ENCODE results near the gene MARCHF2.

MARCHF2 gene

DNA sequence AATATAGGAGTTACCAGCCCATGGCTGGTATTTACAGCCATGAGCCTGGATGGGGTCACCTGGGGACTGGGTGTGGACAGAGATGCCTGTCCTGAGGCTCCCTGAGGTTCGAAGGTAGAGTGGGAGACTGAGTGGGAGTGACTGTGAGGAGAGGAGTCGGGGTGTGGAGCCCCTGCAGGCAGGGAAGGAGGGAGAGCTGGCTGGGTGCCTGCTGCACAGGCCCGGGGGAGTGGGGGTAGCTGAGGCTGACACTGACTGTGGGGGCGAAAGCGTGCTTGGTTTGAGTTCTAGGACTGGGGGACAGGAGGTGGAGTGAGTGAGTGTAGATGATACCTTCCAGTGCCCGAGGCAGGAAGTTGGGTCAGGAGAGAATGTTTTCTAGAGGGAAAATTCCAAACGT lies 15.8 kb upstream of the MARCHF2 start:
- no peak for DNase-seq (ENCODE audit: low read depth)
- H3K4me3 ChIP-seq (ENCODE audit: low read depth, low read length): no peak overlapping the region
- TF ChIP-seq, protein P1, sequence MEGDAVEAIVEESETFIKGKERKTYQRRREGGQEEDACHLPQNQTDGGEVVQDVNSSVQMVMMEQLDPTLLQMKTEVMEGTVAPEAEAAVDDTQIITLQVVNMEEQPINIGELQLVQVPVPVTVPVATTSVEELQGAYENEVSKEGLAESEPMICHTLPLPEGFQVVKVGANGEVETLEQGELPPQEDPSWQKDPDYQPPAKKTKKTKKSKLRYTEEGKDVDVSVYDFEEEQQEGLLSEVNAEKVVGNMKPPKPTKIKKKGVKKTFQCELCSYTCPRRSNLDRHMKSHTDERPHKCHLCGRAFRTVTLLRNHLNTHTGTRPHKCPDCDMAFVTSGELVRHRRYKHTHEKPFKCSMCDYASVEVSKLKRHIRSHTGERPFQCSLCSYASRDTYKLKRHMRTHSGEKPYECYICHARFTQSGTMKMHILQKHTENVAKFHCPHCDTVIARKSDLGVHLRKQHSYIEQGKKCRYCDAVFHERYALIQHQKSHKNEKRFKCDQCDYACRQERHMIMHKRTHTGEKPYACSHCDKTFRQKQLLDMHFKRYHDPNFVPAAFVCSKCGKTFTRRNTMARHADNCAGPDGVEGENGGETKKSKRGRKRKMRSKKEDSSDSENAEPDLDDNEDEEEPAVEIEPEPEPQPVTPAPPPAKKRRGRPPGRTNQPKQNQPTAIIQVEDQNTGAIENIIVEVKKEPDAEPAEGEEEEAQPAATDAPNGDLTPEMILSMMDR (IDR thresholded peaks at IDR 0.05; ENCODE audit: low read depth, low read length, missing control alignments): no peak

DNA sequence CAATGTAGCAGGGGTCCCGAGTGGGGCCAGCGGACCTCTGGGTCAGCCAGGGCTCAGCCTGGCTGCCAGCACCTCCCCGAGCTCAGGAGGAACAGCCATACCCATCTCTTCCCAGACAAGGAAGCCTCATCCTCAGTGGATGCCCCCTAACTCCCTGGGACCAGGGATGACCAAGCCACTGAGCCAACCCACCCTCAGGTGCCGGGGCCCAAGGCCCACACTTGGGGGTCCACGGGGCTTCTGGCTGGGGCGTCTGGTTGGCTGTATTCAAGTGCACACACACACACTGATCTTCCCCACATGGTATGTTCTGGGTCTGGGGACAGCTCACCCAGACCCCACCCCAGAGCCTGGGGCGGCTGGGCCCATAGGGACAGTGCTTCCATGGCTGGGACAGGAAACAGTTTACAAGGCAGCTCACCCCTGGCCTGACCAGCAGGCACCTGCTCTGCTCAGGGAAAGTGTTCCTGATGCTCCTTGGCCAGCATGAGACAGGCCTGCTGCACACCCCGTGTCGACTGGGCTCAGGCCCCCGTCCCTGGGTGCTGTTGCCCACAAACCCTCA lies 15.3 kb upstream of the MARCHF2 start:
- TF ChIP-seq, protein P1 (IDR thresholded peaks at IDR 0.05; ENCODE audit: low read depth, low read length, missing control alignments): no peak
- no peak overlapping the region for H3K4me3 ChIP-seq (ENCODE audit: low read depth, low read length)
- DNase-seq (ENCODE audit: low read depth): no peak

DNA sequence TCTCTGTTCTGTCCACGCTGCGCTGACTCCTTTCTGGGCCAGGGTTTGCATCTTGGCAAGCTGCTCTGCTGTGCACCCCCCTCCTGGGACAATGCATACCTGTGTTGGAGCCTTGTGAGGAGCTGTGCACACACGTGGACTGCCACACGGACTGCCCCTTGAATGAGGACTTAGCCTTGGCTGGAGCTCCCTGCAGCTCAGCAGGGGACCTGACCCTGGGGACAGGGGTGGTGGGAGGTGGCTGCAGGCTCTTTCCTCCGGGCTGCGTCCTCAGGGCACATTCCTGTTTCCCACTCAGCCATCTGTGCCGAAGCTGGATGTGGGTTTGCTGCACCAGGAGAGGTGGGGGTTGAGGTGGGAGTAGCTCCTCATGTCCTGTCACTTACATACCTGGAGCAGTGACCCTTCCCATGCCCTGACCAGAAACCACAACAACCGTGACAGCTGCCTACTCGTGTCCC lies 14.8 kb upstream of the MARCHF2 start:
- no peak for DNase-seq (ENCODE audit: low read depth)
- TF ChIP-seq, protein P1 (IDR thresholded peaks at IDR 0.05; ENCODE audit: low read depth, low read length, missing control alignments): no peak
- H3K4me3 ChIP-seq (ENCODE audit: low read depth, low read length): no peak overlapping the region

DNA sequence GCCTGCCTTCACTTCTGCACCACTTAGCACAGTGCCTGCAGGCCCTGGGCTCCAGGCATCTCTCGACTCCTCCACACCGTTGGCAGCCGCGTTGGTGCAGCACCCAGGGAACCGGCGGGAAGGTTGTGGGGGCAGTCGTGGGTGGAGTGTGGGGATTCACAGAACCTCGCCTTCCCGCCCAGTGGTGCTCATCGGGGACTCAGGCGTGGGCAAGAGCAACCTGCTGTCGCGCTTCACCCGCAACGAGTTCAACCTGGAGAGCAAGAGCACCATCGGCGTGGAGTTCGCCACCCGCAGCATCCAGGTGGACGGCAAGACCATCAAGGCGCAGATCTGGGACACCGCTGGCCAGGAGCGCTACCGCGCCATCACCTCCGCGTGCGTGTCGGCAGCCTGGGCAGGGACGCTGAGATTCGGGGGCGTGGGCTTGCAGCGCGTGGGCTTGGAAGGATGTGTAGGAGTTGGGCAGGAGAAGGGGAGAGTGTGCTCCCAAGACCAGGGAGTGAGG lies 13.4 kb upstream of the MARCHF2 start:
- H3K4me3 ChIP-seq (ENCODE audit: low read depth, low read length): no peak overlapping the region
- DNase-seq (ENCODE audit: low read depth): no peak
- TF ChIP-seq, protein P1 (IDR thresholded peaks at IDR 0.05; ENCODE audit: low read depth, low read length, missing control alignments): no peak

DNA sequence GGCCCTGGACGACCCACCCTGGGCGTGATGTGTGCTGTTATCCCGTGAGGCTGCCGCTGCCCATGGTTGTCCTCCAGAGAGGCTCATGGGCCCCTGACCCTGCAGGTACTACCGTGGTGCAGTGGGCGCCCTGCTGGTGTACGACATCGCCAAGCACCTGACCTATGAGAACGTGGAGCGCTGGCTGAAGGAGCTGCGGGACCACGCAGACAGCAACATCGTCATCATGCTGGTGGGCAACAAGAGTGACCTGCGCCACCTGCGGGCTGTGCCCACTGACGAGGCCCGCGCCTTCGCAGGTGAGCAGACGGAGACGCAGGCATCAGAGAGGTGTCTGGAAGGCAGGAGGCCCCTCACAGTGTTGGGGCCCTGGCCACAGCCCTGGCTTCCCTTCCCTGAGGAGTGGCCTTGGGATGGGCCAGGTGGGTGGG lies 11.1 kb upstream of the MARCHF2 start:
- H3K4me3 ChIP-seq (ENCODE audit: low read depth, low read length): no peak overlapping the region
- TF ChIP-seq, protein P1 (IDR thresholded peaks at IDR 0.05; ENCODE audit: low read depth, low read length, missing control alignments): no peak
- no peak for DNase-seq (ENCODE audit: low read depth)

DNA sequence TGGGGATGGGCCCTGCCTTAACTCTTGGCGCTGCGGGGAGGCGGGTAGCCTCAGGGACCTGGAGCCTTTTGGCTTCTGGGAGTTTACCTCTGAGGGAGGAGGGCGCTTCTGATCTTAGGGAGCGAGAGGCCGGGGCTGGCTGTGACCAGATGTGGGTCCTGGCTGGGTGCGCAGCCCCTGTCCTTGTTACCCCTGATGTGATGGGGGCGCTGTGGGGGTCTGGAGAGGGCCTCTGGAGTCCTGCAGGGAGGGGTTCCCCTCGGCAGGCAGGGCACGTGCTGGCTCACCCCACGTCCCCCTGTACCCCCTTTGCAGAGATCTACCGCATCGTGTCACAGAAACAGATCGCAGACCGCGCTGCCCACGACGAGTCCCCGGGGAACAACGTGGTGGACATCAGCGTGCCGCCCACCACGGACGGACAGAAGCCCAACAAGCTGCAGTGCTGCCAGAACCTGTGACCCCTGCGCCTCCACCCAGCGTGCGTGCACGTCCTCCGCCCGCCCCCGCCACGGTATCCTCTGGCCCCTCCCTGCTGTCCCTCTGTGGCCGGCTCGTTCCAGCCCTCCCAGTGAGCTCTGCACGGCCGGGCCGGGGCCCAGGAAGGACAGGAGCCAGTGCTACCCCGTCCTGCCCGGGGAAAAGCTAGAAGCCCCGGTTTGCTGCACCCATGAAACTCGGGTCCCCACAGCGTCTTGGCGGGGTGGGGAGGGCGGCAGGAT lies 9.8 kb upstream of the MARCHF2 start:
- no peak overlapping the region for H3K4me3 ChIP-seq (ENCODE audit: low read depth, low read length)
- TF ChIP-seq, protein P1 (IDR thresholded peaks at IDR 0.05; ENCODE audit: low read depth, low read length, missing control alignments): no peak
- DNase-seq (ENCODE audit: low read depth): no peak

- DNase-seq (ENCODE audit: low read depth): no peak
- TF ChIP-seq, protein P1 (IDR thresholded peaks at IDR 0.05; ENCODE audit: low read depth, low read length, missing control alignments): no peak
These were observed 9.3 kb upstream of the MARCHF2 start for GRCh38 chr19:8403820-8404109.

More at GRCh38 chr19:8403820-8404109, 9.3 kb upstream of the MARCHF2 start:
- no peak overlapping the region for H3K4me3 ChIP-seq (ENCODE audit: low read depth, low read length)

Measured in GM12864 (cell line).